Endothelial cell of umbilical vein (primary cell): Measurements from ENCODE around the gene NCK1.

Source experiments
- CTCF ChIP-seq, 2 donors: IDR thresholded peaks; 1 replicate in 1 of 2; 2 replicates in 1 of 2; pipeline ENCODE4 v1.5.1; 2011; ENCODE audit warnings: low read length in 2 of 2, mild to moderate bottlenecking in 2 of 2, moderate library complexity in 2 of 2, control low read depth in 1 of 2, inconsistent platforms in 1 of 2, low read depth in 1 of 2; ENCODE audit not compliant: insufficient read depth in 1 of 2; ENCODE audit errors: extremely low read depth in 1 of 2
- EZH2 ChIP-seq: IDR thresholded peaks from 2 replicates; pipeline ENCODE4 v1.6.1; 2012; ENCODE audit warnings: borderline replicate concordance, low read depth, mild to moderate bottlenecking, moderate library complexity, low read length, inconsistent platforms; ENCODE audit not compliant: severe bottlenecking
- FOS ChIP-seq: IDR thresholded peaks from 2 replicates; pipeline ENCODE4 v1.6.1; 2011; ENCODE audit warnings: mild to moderate bottlenecking, low read length, moderate library complexity, borderline replicate concordance; ENCODE audit not compliant: insufficient read depth
- GATA2 ChIP-seq: IDR thresholded peaks from 2 replicates; pipeline ENCODE4 v1.7.0; 2011; ENCODE audit warnings: low read depth, mild to moderate bottlenecking, moderate library complexity, mixed read lengths, low read length; ENCODE audit not compliant: insufficient read length, insufficient read depth
- JUN ChIP-seq: IDR thresholded peaks from 2 replicates; pipeline ENCODE4 v1.6.1; 2011; ENCODE audit warnings: borderline replicate concordance, low read depth; ENCODE audit not compliant: insufficient read length, insufficient read depth
- MAX ChIP-seq: IDR thresholded peaks from 2 replicates; pipeline ENCODE4 v1.6.1; 2011; ENCODE audit not compliant: insufficient read depth, insufficient read length
- POLR2A ChIP-seq: IDR thresholded peaks from 2 replicates; pipeline ENCODE4 v1.6.1; 2012; ENCODE audit warnings: low read depth, mild to moderate bottlenecking, control low read depth, low read length
- POLR2AphosphoS5 ChIP-seq: IDR thresholded peaks from 2 replicates; pipeline ENCODE4 v1.6.1; 2012; ENCODE audit warnings: low read depth, mild to moderate bottlenecking, control low read depth, low read length, moderate library complexity; ENCODE audit not compliant: insufficient read depth

- TF ChIP-seq POLR2AphosphoS5 (no peak), CTCF (IDR thresholded peaks at IDR 0.05; ENCODE audit: extremely low read depth in 1 of 2, insufficient read depth in 1 of 2, low read depth in 1 of 2, low read length in 2 of 2) (no peak), EZH2 (no peak), POLR2A (no peak), GATA2 (no peak), JUN (no peak), MAX (no peak), FOS (no peak)
Observed at GRCh38 chr3:136974670-136975069, 112.7 kb downstream of the NCK1 start.
